Raji (cell line): ENCODE results near the gene SYNDIG1L.

Experiments
- POLR2A ChIP-seq: IDR thresholded peaks from 2 replicates; pipeline ENCODE4 v1.6.1; 2011; ENCODE audit warnings: low read depth, low read length, control low read depth; ENCODE audit not compliant: insufficient read depth

The SYNDIG1L gene

GRCh38 chr14:74362361-74362915 lies 63.6 kb downstream of the SYNDIG1L start:
- no peak for TF ChIP-seq POLR2A

- TF ChIP-seq POLR2A: no peak
Measured at GRCh38 chr14:74360163-74360562, 65.8 kb downstream of the SYNDIG1L start.

- no peak for TF ChIP-seq POLR2A
Measured at GRCh38 chr14:74358176-74358829, 67.7 kb downstream of the SYNDIG1L start.

DNA sequence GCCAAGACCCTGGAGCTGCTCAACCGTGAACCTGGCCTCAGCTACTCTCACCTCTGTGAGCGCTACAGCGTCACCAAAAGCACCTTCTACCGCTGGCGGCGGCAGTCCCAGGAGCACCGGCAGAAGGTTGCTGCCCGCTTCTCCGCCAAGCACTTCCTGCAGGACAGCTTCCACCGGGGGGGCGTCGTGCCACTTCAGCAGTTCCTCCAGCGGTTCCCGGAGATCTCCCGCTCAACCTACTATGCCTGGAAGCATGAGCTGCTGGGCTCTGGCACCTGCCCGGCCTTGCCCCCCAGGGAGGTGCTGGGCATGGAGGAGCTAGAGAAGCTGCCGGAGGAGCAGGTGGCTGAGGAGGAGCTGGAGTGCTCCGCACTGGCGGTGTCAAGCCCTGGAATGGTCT lies 68.4 kb downstream of the SYNDIG1L start:
- no peak for TF ChIP-seq POLR2A

DNA sequence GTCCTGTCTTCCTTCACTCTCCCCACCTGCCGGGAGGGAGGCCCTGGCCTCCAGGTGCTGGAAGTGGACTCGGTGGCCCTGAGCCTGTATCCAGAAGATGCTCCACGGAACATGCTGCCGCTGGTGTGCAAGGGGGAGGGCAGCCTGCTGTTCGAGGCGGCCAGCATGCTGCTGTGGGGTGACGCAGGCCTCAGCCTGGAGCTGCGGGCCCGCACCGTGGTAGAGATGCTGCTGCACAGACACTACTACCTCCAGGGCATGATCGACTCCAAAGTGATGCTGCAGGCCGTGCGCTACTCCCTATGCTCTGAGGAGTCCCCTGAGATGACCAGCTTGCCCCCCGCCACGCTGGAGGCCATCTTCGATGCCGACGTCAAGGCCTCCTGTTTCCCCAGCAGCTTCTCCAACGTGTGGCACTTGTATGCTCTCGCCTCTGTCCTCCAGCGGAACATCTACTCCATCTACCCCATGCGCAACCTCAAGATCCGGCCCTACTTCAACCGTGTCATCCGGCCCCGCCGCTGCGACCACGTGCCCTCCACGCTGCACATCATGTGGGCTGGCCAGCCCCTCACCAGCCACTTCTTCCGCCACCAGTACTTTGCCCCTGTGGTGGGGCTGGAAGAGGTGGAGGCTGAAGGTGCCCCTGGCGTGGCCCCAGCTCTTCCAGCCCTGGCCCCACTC lies 69.0 kb downstream of the SYNDIG1L start:
- TF ChIP-seq POLR2A: no peak
